GM12872 (cell line): ENCODE results near the gene ZGRF1.

ENCODE experiments used
- TF ChIP-seq, protein P1 (sequence below): IDR thresholded peaks from 3 replicates; pipeline ENCODE4 v1.5.1; 2011; ENCODE audit warnings: low read depth, mild to moderate bottlenecking, low read length, moderate library complexity; ENCODE audit not compliant: insufficient read depth

The ZGRF1 gene

DNA sequence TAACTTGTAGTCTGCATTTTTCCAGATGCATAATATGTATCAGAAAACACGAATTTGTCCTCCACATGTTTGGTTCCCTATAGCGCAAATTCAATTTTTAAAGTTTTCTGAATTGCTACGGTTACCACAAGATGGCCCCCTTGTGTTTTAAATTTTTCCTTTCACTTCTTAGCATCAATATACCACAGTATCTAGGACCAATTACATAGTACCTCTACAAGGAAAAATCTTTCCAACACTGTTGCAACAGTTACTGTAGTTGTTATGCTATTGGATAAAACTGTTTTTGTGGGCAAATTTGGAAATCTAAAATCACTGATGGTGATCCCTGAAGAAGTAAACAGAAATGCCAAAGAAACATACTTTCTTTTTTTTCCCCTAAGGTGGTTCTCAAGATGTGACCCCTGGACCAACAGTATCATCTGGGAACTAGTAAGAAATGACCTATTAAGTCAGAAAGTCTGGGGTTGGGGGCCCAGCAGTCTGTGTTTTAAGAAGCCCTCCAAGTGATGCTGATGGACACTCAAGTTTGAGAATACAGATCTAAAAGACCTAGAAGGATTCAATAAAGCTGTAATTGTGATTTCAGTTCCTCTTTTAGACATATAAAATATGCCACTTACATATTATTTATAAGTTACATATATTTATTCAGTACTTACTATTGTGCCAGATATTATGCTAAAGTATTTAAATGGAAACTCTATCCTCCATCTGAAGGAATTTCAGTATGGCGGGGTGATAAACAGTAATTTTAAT, 3.1 kb downstream of the ZGRF1 start:
- TF ChIP-seq, protein P1, sequence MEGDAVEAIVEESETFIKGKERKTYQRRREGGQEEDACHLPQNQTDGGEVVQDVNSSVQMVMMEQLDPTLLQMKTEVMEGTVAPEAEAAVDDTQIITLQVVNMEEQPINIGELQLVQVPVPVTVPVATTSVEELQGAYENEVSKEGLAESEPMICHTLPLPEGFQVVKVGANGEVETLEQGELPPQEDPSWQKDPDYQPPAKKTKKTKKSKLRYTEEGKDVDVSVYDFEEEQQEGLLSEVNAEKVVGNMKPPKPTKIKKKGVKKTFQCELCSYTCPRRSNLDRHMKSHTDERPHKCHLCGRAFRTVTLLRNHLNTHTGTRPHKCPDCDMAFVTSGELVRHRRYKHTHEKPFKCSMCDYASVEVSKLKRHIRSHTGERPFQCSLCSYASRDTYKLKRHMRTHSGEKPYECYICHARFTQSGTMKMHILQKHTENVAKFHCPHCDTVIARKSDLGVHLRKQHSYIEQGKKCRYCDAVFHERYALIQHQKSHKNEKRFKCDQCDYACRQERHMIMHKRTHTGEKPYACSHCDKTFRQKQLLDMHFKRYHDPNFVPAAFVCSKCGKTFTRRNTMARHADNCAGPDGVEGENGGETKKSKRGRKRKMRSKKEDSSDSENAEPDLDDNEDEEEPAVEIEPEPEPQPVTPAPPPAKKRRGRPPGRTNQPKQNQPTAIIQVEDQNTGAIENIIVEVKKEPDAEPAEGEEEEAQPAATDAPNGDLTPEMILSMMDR = peak; percentile 49; the same call in 2 of the 3 replicates

DNA sequence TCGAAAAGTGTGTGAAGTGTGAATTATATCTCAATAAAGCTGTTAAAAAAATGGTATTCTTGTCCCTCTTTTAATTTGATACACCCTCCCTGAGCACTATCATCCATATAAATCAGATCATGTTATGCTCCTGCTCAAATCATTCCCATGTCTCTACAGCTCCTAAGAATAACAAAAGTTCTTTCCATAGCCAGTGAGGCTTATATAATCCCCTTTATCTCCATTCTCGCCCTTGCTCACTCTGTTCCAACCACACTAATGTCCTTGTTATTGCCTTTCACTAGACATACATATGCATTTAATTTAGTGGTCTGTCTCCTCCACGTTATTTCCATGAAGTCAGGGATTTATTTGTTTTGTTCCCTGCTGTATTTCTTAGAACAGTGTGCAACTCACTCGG, 10.5 kb downstream of the ZGRF1 start:
- TF ChIP-seq, protein P1 = no peak

DNA sequence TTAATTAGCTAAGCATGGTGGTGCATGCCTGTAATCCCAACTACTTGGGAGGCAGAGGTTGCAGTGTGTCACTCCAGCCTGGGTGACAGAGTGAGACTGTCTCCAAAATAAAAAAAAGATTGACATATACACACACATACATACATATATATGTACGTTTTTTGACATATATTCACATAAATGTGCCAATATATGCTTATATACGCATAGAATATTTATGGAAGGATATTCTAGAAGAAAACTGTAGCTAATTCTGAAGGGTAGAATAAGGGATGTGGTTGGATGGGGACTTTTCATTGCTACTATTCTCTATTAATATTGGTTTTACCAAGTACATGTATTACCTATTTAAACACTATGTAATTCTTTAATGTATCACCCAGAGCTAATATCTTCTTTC, 19.7 kb downstream of the ZGRF1 start:
- TF ChIP-seq, protein P1 = no peak

DNA sequence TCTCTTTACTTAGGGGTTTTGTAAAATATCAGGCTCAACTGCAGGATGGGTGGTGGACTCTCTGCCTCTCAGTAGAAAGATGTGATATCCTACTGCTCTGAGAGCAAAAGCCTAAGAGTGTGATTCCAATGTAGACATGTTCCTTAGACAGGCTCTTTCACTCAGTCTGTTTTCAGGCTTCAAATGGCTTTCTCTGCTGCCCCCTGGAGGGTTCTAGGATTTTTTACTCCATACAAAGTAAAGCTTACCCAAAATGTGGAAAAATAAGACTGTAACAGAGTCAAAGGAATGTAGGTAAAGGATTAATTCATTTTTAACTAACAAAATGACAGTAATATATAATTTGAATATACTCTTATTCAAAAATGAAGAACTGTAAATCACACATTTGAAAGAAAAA, 32.1 kb downstream of the ZGRF1 start:
- TF ChIP-seq, protein P1 = peak; percentile 62

DNA sequence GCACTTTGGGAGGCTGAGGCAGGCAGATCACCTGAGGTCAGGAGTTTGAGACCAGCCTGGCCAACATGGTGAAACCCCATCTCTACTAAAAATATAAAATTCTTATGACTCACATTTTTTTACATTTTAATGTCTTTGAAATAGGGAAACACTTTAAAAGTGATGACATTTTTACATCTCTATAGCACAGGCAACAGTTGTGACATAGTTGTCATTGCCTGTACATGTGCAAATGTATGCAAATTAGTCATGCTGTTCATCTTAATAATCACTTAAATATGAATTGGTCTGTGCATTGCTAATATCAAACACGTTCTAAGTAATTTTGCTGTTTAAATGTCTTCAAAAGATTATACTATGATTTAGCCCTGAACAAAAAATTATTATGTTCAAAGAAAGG, 41.7 kb downstream of the ZGRF1 start:
- TF ChIP-seq, protein P1 = no peak

DNA sequence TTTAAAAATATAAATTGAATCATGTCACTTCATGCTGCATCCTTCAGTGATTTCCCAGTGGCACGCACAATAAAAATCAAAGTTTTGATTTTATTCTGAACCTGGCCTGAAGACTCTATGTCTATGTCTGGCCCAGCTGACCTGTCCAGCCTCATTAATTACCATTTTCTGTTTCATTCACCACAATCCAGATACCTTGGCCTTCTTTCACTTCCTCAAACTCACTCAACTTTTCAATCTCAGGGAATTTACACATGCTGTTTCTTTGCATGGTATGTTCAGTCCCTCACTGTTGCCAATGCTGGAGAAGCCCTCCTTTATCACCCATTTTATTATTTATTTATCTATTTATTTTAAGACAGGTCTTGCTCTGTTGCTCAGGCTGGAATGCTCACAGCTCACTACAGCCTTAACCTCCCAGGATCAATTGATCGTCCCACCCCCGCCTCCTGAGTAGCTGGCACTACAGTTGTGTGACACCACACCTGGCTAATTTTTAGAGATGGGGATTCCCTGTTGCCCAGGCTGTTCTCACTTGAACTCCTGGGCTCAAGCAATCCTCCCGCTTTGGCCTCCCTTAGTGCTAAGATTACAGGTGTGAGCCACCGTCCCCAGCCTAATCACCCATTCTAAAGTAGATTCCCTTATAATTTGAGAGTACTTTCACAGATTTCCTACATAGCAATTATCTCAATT, 43.1 kb downstream of the ZGRF1 start:
- TF ChIP-seq, protein P1 = no peak

DNA sequence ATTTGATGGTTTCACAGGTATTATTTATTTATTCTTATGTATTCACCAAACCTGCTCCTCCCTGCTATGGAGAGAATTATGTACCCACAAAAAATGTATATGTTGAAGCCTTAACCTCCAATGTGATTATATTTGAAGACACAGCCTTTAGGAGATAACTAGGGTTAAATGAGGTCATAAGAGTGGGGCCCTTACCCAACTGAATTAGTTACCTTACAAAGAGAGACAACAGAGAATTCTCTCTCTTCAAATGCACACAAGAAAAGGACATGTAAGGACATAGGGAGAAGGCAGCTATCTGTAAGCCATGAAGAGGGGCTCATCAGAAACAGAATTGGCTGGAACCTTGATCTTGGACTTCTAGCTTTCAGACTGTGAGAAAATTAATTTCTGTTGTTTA, 44.0 kb downstream of the ZGRF1 start:
- TF ChIP-seq, protein P1 = no peak
